Purkinje cell (primary cell): Measurements from ENCODE around the gene CHAC2. TPM values are rescaled to one million over a fixed set of nuclear protein-coding genes. Genes with fewer than 3 reads are reported as not detected.

Experiments used
- polyA plus RNA-seq: library from polyadenylated mRNA; unstranded; fragments of >200 nt; fragmentation: Nextera tagmentation; gene quantifications from 2 replicates; pipeline ENCODE4 v1.2.1, GENCODE V29; 2014

CHAC2 gene
- polyA plus RNA-seq, result 6.1 and 14.2 TPM in 2 replicates

DNA sequence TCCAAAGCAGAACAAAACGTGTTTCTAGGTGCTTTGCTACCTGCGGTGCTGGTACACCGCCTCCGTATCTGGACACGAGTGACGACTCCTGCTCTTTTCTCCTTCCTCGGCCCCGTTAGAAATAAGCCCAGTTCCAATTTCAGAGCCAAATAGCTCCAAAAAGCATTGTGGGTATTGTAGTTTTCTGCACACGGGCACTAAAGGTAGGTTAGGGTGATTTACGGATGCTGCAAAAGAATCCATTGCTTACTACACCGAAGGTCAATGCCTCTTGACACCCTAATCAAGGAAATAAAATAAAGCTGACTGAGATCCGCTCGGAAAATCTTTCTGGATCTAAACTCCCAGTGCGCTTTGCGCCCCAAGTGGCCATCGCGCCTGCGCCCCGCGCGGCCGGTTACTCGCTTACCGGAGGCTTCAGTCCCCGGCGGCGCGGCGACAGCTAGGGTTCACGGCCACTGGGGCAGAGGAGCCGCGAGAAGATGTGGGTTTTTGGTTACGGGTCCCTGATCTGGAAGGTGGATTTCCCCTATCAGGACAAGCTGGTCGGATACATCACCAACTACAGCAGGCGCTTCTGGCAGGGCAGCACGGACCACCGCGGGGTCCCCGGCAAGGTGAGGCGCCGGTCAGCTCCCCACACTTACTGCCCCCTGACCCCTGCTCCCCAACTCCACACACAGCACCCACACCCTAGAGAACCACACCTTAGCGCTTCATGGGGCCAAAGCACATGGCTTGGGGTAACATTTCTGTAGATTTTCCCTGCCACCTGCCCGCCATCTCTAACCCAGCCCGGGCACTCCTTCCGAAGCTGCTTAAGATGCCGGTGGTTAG lies at the start of gene CHAC2:
Gene CHAC2, plus strand, starts transcription at position 400 of the 837 bp plus-strand sequence. Its CDS starts 83 bp downstream, at position 483.

DNA sequence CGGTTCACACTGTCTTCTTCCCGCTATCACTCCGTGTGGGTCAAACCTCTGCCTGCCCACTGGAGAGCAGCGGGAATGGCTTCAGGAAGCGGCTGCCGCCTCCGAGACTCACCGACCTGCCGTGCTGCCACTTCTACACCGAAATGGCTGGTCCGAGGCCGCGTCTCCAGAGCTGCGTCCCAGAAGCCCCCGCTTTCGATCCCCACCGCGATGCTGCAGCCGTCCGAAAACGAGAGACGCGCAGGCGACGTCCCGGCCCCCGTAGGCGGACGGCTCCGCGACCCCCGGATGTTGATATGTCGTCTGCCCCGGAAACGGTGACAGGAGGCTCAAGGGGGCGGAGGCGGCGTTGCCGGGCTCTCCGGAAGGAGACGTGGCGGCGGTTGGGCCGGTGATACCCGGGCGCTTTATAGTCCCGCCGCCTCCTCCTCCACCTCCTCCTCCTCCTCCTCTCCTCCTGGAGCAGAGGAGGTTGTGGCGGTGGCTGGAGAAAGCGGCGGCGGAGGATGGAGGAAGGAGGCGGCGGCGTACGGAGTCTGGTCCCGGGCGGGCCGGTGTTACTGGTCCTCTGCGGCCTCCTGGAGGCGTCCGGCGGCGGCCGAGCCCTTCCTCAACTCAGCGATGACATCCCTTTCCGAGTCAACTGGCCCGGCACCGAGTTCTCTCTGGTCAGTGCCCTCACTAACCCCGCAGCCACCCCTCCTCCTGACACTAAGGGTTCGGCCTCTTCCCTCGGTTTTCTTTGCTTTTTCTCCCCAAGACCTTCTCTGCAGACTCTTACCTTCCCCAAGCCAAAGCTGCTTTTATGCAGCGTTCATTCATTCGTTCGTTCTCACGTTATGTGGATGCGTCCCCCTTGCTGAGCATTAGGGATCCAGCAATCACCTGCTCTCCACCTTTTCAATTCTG lies 19.4 kb downstream of the CHAC2 start, which contains the start of the genes ASB3 and ERLEC1:
Gene ASB3, minus strand, starts transcription at position 249 of the 909 bp plus-strand sequence. CDS start 21,381 bp downstream, outside the sequence.
Gene ERLEC1, plus strand, starts transcription at position 340 of the 909 bp plus-strand sequence. Its CDS starts 167 bp downstream, at position 507.

Other genes with a start within 250 kb of the CHAC2 start
- gene ASB3, start 19.1 kb downstream of the CHAC2 start, polyA plus RNA-seq, result 40.3 and 48.4 TPM in 2 replicates
- 168 and 198 TPM in 2 replicates for gene ERLEC1, start 19.2 kb downstream of the CHAC2 start, polyA plus RNA-seq
- gene GPR75, start 92.2 kb downstream of the CHAC2 start, polyA plus RNA-seq, result 1.1 and 1.5 TPM in 2 replicates
- gene PSME4, start 203.2 kb downstream of the CHAC2 start, polyA plus RNA-seq, result 9.7 and 11.4 TPM in 2 replicates